Gastrocnemius medialis (tissue), 4 donors: ENCODE measurements around the gene COL28A1.

ENCODE experiments used
- CTCF ChIP-seq, 5 experiments: fragments of 450-650 bp in 3 of 5; fragments of 200-600 bp in 2 of 5; sonication (generic) in 2 of 5; IDR thresholded peaks in 4 of 5; conservative IDR thresholded peaks in 1 of 5; 1 replicate in 4 of 5; 2 replicates in 1 of 5; pipeline ENCODE4 v1.5.1; 2016 to 2019; ENCODE audit warnings: antibody characterized with exemption in 5 of 5, mild to moderate bottlenecking in 3 of 5, moderate library complexity in 3 of 5
- POLR2A ChIP-seq, 2 donors: fragments of 450-650 bp; IDR thresholded peaks; one replicate each; pipeline ENCODE4 v1.6.1; 2017; ENCODE audit warnings: antibody characterized with exemption in 2 of 2, mild to moderate bottlenecking in 2 of 2, moderate library complexity in 2 of 2

DNA sequence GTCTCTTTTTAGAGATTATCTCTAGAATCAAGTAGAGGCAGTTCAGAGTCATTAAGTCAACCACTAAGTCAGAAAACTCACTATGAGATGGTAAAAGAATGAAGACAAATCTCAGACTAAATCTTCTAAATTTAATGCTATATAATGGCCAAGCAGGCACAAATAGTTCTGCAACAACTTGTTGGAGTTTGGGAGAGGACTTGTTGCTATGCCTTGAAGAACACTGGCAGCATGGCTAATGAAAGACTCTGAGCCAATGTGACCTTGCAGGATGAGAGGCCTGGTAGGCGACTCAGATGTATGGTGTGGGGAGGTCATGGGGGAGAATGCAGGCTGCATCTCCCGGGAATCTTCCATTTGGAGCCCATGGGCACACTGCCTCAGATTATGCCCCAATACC lies 224.7 kb downstream of the COL28A1 start:
- TF ChIP-seq CTCF (IDR thresholded peaks at IDR 0.05 in 4 of 5, conservative IDR thresholded peaks at IDR 0.05 in 1 of 5), result no peak
- no peak for TF ChIP-seq POLR2A (IDR thresholded peaks at IDR 0.05)
